BE2C (cell line): ENCODE results near the gene BRICD5.

Experiments used
- DNase-seq: peaks from one replicate; pipeline ENCODE4 v3.0.0-alpha.2; 2020
- H3K27me3 ChIP-seq: fragments of 250-450 bp; sonication (Bioruptor Pico); 2 replicates; pipeline ENCODE4 v1.5.1; 2020; ENCODE audit warnings: mild to moderate bottlenecking
- H3K36me3 ChIP-seq: fragments of 250-450 bp; sonication (Bioruptor Pico); 2 replicates; pipeline ENCODE4 v1.5.1; 2020; ENCODE audit warnings: mild to moderate bottlenecking
- H3K4me1 ChIP-seq: fragments of 250-450 bp; sonication (Bioruptor Pico); 2 replicates; pipeline ENCODE4 v1.5.1; 2020
- H3K4me3 ChIP-seq: 2 replicates; pipeline ENCODE4 v1.5.1; 2011; ENCODE audit warnings: low read depth, low read length
- H3K9me3 ChIP-seq: fragments of 250-450 bp; sonication (Bioruptor Pico); 2 replicates; pipeline ENCODE4 v1.5.1; 2020
- CTCF ChIP-seq: IDR thresholded peaks from 2 replicates; pipeline ENCODE4 v1.5.1; 2012; ENCODE audit warnings: mild to moderate bottlenecking, low read depth, low read length

The BRICD5 gene

GRCh38 chr16:2170587-2171435 lies 39.9 kb downstream of the BRICD5 start:
- no peak overlapping the region for H3K4me3 ChIP-seq
- DNase-seq = no peak
- no peaks in the 10 kb centered on the region for H3K4me1 ChIP-seq
- peaks cover 71% of the 10 kb centered on the region for H3K36me3 ChIP-seq
- H3K27me3 ChIP-seq = no peaks in the 10 kb centered on the region
- H3K9me3 ChIP-seq = no peaks in the 10 kb centered on the region
- no peak for TF ChIP-seq CTCF

- Histone ChIP-seq H3K4me1 (no peaks in the 10 kb centered on the region), H3K4me3 (no peak overlapping the region), H3K36me3 (peaks cover 65% of the 10 kb centered on the region), H3K27me3 (no peaks in the 10 kb centered on the region), H3K9me3 (no peaks in the 10 kb centered on the region)
- no peak for DNase-seq
- TF ChIP-seq CTCF = no peak
Measured at GRCh38 chr16:2170080-2170479, 40.6 kb downstream of the BRICD5 start.

- Histone ChIP-seq H3K9me3 (no peaks in the 10 kb centered on the region), H3K4me1 (no peaks in the 10 kb centered on the region), H3K27me3 (no peaks in the 10 kb centered on the region), H3K36me3 (peaks cover 57% of the 10 kb centered on the region), H3K4me3 (no peak overlapping the region)
- no peak for TF ChIP-seq CTCF
- no peak for DNase-seq
Measured at GRCh38 chr16:2167068-2167638, 43.5 kb downstream of the BRICD5 start.

GRCh38 chr16:2166263-2167067 lies 44.2 kb downstream of the BRICD5 start:
- H3K4me1 ChIP-seq = no peaks in the 10 kb centered on the region
- no peak for DNase-seq
- no peak overlapping the region for H3K4me3 ChIP-seq
- TF ChIP-seq CTCF = no peak
- no peaks in the 10 kb centered on the region for H3K9me3 ChIP-seq
- peaks cover 56% of the 10 kb centered on the region for H3K36me3 ChIP-seq
- no peaks in the 10 kb centered on the region for H3K27me3 ChIP-seq

- Histone ChIP-seq H3K27me3 (no peaks in the 10 kb centered on the region), H3K4me1 (peaks cover under 1% of the 10 kb centered on the region), H3K4me3 (no peak overlapping the region), H3K9me3 (no peaks in the 10 kb centered on the region), H3K36me3 (peaks cover 50% of the 10 kb centered on the region)
- no peak for TF ChIP-seq CTCF
- no peak for DNase-seq
Measured at GRCh38 chr16:2165861-2166260, 44.8 kb downstream of the BRICD5 start.
